BJ (cell line): Measurements from ENCODE around the gene C1orf115. TPM values are rescaled to one million over a fixed set of nuclear protein-coding genes. Genes with fewer than 3 reads are reported as not detected.

ENCODE experiments used
- CTCF ChIA-PET: fragments of 350-600 bp; formaldehyde crosslinking; extraction: SDS; loops from one replicate; lab custom pipeline; 2021; ENCODE audit warnings: antibody characterized with exemption, inconsistent platforms; lab: Yijun Ruan, JAX
- POLR2A ChIA-PET: fragments of 300-600 bp; sonication (Branson Sonifier 250); formaldehyde crosslinking; extraction: SDS; loops from one replicate; lab custom pipeline; 2021; ENCODE audit warnings: antibody characterized with exemption; lab: Charles Lee
- DNase-seq: peaks from one replicate; pipeline ENCODE4 v3.0.0-alpha.2; 2011; ENCODE audit warnings: low read depth
- H3K27me3 ChIP-seq: 2 replicates; pipeline ENCODE4 v1.6.0; 2011; ENCODE audit warnings: low read length; ENCODE audit not compliant: control insufficient read depth, insufficient read depth
- H3K36me3 ChIP-seq: 2 replicates; pipeline ENCODE4 v1.5.1; 2011; ENCODE audit warnings: low read length; ENCODE audit not compliant: control insufficient read depth, insufficient read depth
- H3K4me3 ChIP-seq: 2 replicates; pipeline ENCODE4 v1.5.1; 2011; ENCODE audit warnings: low read depth, mild to moderate bottlenecking, control low read depth, low read length
- CTCF ChIP-seq: IDR thresholded peaks from 2 replicates; pipeline ENCODE4 v1.5.1; 2011; ENCODE audit warnings: low read depth, mild to moderate bottlenecking, control low read depth, inconsistent platforms, low read length, moderate library complexity; ENCODE audit not compliant: insufficient read depth
- polyA plus RNA-seq: library from polyadenylated mRNA; depleted of rRNA; stranded (reverse); fragments of >200 nt; gene quantifications from 2 replicates; pipeline ENCODE4 v1.2.3, GENCODE V29; 2011

Gene C1orf115
- polyA plus RNA-seq, 1 experiment = 3.8 TPM

GRCh38 chr1:220655961-220656740 is 34.0 kb upstream of the C1orf115 start:
- CTCF ChIA-PET = interaction anchor here (1.7 kb wide), 1 partner anchor 21 kb away, joined by 3 read pairs; no protein-coding TSS in a partner anchor

GRCh38 chr1:220666349-220666748 is 23.8 kb upstream of the C1orf115 start:
- no peaks in the 10 kb centered on the region for H3K36me3 ChIP-seq
- no peak for DNase-seq
- POLR2A ChIA-PET = no interaction called here
- H3K27me3 ChIP-seq = no peaks in the 10 kb centered on the region
- H3K4me3 ChIP-seq = no peak overlapping the region
- CTCF ChIA-PET = no interaction called here
- no peak for TF ChIP-seq CTCF

More at GRCh38 chr1:220655961-220656740, 34.0 kb upstream of the C1orf115 start:
- TF ChIP-seq CTCF = no peak
- POLR2A ChIA-PET = no interaction called here
- Histone ChIP-seq H3K36me3 (no peaks in the 10 kb centered on the region), H3K4me3 (no peak overlapping the region), H3K27me3 (no peaks in the 10 kb centered on the region)
- DNase-seq = no peak

GRCh38 chr1:220669005-220669404 is 21.2 kb upstream of the C1orf115 start:
- POLR2A ChIA-PET = no interaction called here
- Histone ChIP-seq H3K27me3 (no peaks in the 10 kb centered on the region), H3K36me3 (no peaks in the 10 kb centered on the region), H3K4me3 (no peak overlapping the region)
- CTCF ChIA-PET = interaction anchor here (1.0 to 2.1 kb wide), 4 partner anchors 11 to 107 kb away, joined by 3 to 12 read pairs (median 6); no protein-coding TSS in a partner anchor
- no peak for DNase-seq
- no peak for TF ChIP-seq CTCF

GRCh38 chr1:220670365-220670764 is 19.8 kb upstream of the C1orf115 start:
- POLR2A ChIA-PET = no interaction called here
- no peak overlapping the region for H3K4me3 ChIP-seq
- CTCF ChIA-PET = interaction anchor here (1.0 kb wide), 1 partner anchor 106 kb away, joined by 3 read pairs; no protein-coding TSS in a partner anchor
- no peaks in the 10 kb centered on the region for H3K36me3 ChIP-seq
- no peaks in the 10 kb centered on the region for H3K27me3 ChIP-seq
- no peak for DNase-seq
- TF ChIP-seq CTCF = no peak

GRCh38 chr1:220673921-220674320 is 16.2 kb upstream of the C1orf115 start:
- POLR2A ChIA-PET = interaction anchor here (0.7 kb wide), 1 partner anchor 112 kb away, joined by 3 read pairs; no protein-coding TSS in a partner anchor
- CTCF ChIA-PET = interaction anchor here (1.3 to 1.9 kb wide), 2 partner anchors 14 to 42 kb away, joined by 3 to 5 read pairs; no protein-coding TSS in a partner anchor

More at GRCh38 chr1:220673921-220674320, 16.2 kb upstream of the C1orf115 start:
- H3K27me3 ChIP-seq = no peaks in the 10 kb centered on the region
- TF ChIP-seq CTCF = no peak
- no peaks in the 10 kb centered on the region for H3K36me3 ChIP-seq
- no peak overlapping the region for H3K4me3 ChIP-seq
- no peak for DNase-seq
